OCI-LY7 (cell line): ENCODE data around the gene SLC1A7. TPM values are rescaled to one million over a fixed set of nuclear protein-coding genes. Genes with fewer than 3 reads are reported as not detected.

ENCODE experiments used
- BruUV-seq: library from RNA; stranded (reverse); fragments of 400-500 nt; replicated peaks from 2 replicates; lab custom pipeline; 2021; lab: Mats Ljungman, UMichigan
- CTCF ChIA-PET: fragments of 300-600 bp; sonication (Branson Sonifier 250); formaldehyde crosslinking; loops from one replicate; lab custom pipeline; 2022; ENCODE audit warnings: antibody characterized with exemption; ENCODE audit not compliant: unreplicated experiment; lab: Charles Lee
- POLR2A ChIA-PET: fragments of 300-600 bp; sonication (Branson Sonifier 250); formaldehyde crosslinking; loops from one replicate; lab custom pipeline; 2022; ENCODE audit warnings: antibody characterized with exemption; lab: Charles Lee
- DNase-seq: peaks from one replicate; pipeline ENCODE4 v3.0.0-alpha.2; 2015; ENCODE audit warnings: low spot score
- H2AFZ ChIP-seq: fragments of 200-600 bp; sonication (generic), shearing (Covaris generic); 2 replicates; pipeline ENCODE4 v1.6.1; 2014; ENCODE audit warnings: mild to moderate bottlenecking, antibody characterized with exemption, low read length, moderate library complexity
- H3K27ac ChIP-seq: fragments of 200-600 bp; sonication (generic); 2 replicates; pipeline ENCODE4 v1.5.1; 2014; ENCODE audit warnings: mixed run types, low read depth, mild to moderate bottlenecking, moderate library complexity, low read length, inconsistent platforms; ENCODE audit not compliant: poor library complexity, severe bottlenecking
- H3K36me3 ChIP-seq: fragments of 200-600 bp; sonication (generic); 2 replicates; pipeline ENCODE4 v1.6.1; 2014; ENCODE audit warnings: mild to moderate bottlenecking, antibody characterized with exemption, low read length, moderate library complexity, mixed read lengths; ENCODE audit not compliant: insufficient read depth
- H3K4me1 ChIP-seq: fragments of 200-600 bp; sonication (generic); 2 replicates; pipeline ENCODE4 v1.5.1; 2014; ENCODE audit warnings: mild to moderate bottlenecking, low read length; ENCODE audit not compliant: insufficient read depth, poor library complexity, severe bottlenecking
- H3K4me2 ChIP-seq: fragments of 200-600 bp; sonication (generic); 2 replicates; pipeline ENCODE4 v1.6.1; 2014; ENCODE audit warnings: mild to moderate bottlenecking, low read length
- H3K4me3 ChIP-seq: fragments of 200-600 bp; sonication (generic); 2 replicates; pipeline ENCODE4 v1.5.1; 2014; ENCODE audit warnings: mild to moderate bottlenecking, low read depth, low read length; ENCODE audit not compliant: poor library complexity, severe bottlenecking
- H3K79me2 ChIP-seq: fragments of 200-600 bp; sonication (generic); 2 replicates; pipeline ENCODE4 v1.6.1; 2016; ENCODE audit warnings: low read depth, mild to moderate bottlenecking, low read length, moderate library complexity, mixed read lengths; ENCODE audit not compliant: insufficient read depth
- H3K9me2 ChIP-seq: fragments of 200-600 bp; sonication (generic); 2 replicates; pipeline ENCODE4 v1.6.1; 2016; ENCODE audit warnings: mild to moderate bottlenecking, low read length, mixed read lengths; ENCODE audit not compliant: insufficient read depth
- H3K9me3 ChIP-seq: fragments of 200-600 bp; sonication (generic); 2 replicates; pipeline ENCODE4 v1.6.1; 2014; ENCODE audit warnings: mild to moderate bottlenecking, mixed run types, low read length, mixed read lengths
- H4K20me1 ChIP-seq: fragments of 200-600 bp; sonication (generic); 2 replicates; pipeline ENCODE4 v1.6.1; 2014; ENCODE audit warnings: mild to moderate bottlenecking, antibody characterized with exemption, low read length, moderate library complexity, mixed read lengths; ENCODE audit not compliant: insufficient read depth
- EZH2phosphoT487 ChIP-seq: fragments of 200-600 bp; sonication (generic); IDR thresholded peaks from 2 replicates; pipeline ENCODE4 v1.6.1; 2018; ENCODE audit warnings: low read depth, borderline replicate concordance, mild to moderate bottlenecking, mixed run types, antibody characterized with exemption, low read length, moderate library complexity, mixed read lengths
- intact Hi-C: fragments of 100-400 bp; cut with micrococcal nuclease; formaldehyde crosslinking; loops from one replicate; pipeline ENCODE4 v1.10.0; 2022; ENCODE audit not compliant: unreplicated experiment
- total RNA-seq, 2 experiments: library from RNA; depleted of rRNA in 1 of 2; stranded (reverse); fragments of >200 nt in 1 of 2; shearing (Covaris generic) in 1 of 2; gene quantifications; 2 replicates each; pipeline ENCODE4 v1.2.3, GENCODE V29; 2014 to 2022
- TF ChIP-seq, protein P1 (sequence below): fragments of 200-600 bp; sonication (generic); conservative IDR thresholded peaks from 2 replicates; pipeline ENCODE4 v1.5.1; 2014; ENCODE audit warnings: mild to moderate bottlenecking, antibody characterized with exemption, low read length, moderate library complexity, mixed read lengths

SLC1A7 gene
- total RNA-seq, 2 experiments from 2014 or later, result not detected

DNA sequence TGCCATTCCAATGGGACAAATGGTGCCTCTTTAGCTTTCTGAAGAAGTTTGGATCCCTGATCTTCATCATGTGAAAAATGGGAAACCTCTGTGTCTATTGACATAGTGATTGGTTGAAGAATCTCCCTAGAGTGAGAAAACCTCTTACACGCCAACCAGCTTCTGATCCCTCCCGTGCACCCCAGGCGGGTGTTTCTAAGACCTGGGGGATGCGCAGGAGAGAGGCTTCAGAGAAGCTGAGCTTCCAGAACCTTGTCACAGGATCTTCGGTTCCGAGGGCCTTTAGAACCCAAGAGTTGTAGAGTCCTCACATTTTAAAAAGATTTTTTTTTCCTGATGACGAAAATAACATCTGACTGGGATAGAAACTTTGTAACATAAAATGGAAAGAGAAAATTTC, 69.2 kb downstream of the SLC1A7 start:
- BruUV-seq, result no TSS peak
- no peak overlapping the region for H3K4me3 ChIP-seq
- H3K27ac ChIP-seq, result no peak overlapping the region
- POLR2A ChIA-PET, result no interaction called here
- H3K4me2 ChIP-seq, result no peak overlapping the region
- TF ChIP-seq EZH2phosphoT487, result no peak
- TF ChIP-seq, protein P1, sequence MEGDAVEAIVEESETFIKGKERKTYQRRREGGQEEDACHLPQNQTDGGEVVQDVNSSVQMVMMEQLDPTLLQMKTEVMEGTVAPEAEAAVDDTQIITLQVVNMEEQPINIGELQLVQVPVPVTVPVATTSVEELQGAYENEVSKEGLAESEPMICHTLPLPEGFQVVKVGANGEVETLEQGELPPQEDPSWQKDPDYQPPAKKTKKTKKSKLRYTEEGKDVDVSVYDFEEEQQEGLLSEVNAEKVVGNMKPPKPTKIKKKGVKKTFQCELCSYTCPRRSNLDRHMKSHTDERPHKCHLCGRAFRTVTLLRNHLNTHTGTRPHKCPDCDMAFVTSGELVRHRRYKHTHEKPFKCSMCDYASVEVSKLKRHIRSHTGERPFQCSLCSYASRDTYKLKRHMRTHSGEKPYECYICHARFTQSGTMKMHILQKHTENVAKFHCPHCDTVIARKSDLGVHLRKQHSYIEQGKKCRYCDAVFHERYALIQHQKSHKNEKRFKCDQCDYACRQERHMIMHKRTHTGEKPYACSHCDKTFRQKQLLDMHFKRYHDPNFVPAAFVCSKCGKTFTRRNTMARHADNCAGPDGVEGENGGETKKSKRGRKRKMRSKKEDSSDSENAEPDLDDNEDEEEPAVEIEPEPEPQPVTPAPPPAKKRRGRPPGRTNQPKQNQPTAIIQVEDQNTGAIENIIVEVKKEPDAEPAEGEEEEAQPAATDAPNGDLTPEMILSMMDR, result no peak
- no peak for DNase-seq
- H3K9me2 ChIP-seq, result no peaks in the 10 kb centered on the region
- intact Hi-C loops, result no loop called here
- no peaks in the 10 kb centered on the region for H4K20me1 ChIP-seq
- no peaks in the 10 kb centered on the region for H3K4me1 ChIP-seq
- no peaks in the 10 kb centered on the region for H3K9me3 ChIP-seq
- CTCF ChIA-PET, result no interaction called here
- no peaks in the 10 kb centered on the region for H3K79me2 ChIP-seq
- H2AFZ ChIP-seq, result no peak overlapping the region
- no peaks in the 10 kb centered on the region for H3K36me3 ChIP-seq

DNA sequence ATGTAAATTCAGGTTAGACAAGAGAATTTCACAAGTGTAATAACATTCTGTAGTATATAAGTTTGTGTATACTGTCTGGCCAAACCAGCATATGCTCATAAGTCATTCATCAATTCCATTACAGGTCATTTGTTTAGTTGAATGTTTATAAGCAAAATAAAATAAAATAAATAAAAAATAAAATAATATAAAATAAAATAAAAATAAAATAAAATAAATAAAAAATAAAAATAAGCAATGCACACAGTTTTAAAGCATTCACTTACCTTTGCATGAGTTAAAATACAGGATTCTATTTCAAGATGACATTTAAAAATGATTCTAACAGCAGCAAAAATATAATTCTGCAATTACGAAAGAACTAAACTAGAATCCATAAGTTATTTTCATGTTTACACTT, 70.5 kb downstream of the SLC1A7 start:
- TF ChIP-seq EZH2phosphoT487, result no peak
- TF ChIP-seq, protein P1, result no peak
- Histone ChIP-seq H3K36me3 (no peaks in the 10 kb centered on the region), H4K20me1 (no peaks in the 10 kb centered on the region), H3K27ac (no peak overlapping the region), H3K9me3 (no peaks in the 10 kb centered on the region), H3K4me3 (no peak overlapping the region), H3K79me2 (no peaks in the 10 kb centered on the region), H3K4me2 (no peak overlapping the region), H2AFZ (no peak overlapping the region), H3K9me2 (no peaks in the 10 kb centered on the region), H3K4me1 (no peaks in the 10 kb centered on the region)
- intact Hi-C loops, result no loop called here
- ChIA-PET CTCF (no interaction called here), POLR2A (no interaction called here)
- BruUV-seq, result no TSS peak
- no peak for DNase-seq

DNA sequence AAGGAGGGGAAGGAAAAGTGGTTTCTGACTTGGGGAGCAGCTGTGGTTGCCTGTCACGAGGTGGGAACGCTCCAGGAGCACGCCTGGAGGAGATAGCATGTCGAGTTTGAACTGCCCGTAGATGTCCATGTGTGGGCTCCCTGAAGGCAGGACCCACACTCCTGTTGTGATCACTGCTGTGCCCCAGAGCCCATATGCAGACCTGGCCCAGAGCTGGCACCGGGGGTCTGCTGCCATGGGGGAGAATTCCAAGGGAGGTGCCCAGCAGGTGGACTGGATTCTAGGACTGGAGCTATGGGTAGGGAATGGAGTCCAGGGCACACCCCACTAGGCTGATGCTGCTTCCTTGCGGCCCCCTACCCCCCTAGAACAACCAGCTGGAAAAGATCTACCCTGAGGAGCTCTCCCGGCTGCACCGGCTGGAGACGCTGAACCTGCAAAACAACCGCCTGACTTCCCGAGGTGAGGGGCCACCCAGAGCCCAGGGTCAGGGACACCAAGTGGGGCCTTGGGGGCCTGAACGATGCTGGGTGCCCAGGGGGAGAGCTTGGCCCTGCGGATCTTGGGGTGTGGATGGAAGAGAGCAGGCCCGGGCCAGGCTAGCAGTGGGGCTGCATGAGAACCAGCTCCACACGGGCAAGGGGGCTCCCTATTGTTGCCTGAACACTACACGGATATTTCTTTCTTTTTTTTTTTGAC, 71.1 kb downstream of the SLC1A7 start:
- no peak for TF ChIP-seq EZH2phosphoT487
- TF ChIP-seq, protein P1, result no peak
- no peaks in the 10 kb centered on the region for H3K36me3 ChIP-seq
- H3K9me3 ChIP-seq, result no peaks in the 10 kb centered on the region
- no peak overlapping the region for H2AFZ ChIP-seq
- ChIA-PET POLR2A (no interaction called here), CTCF (no interaction called here)
- no peaks in the 10 kb centered on the region for H3K9me2 ChIP-seq
- no peak for DNase-seq
- H3K4me3 ChIP-seq, result no peak overlapping the region
- intact Hi-C loops, result no loop called here
- H3K4me2 ChIP-seq, result no peak overlapping the region
- no peaks in the 10 kb centered on the region for H4K20me1 ChIP-seq
- no peak overlapping the region for H3K27ac ChIP-seq
- BruUV-seq, result no TSS peak
- no peaks in the 10 kb centered on the region for H3K79me2 ChIP-seq
- H3K4me1 ChIP-seq, result no peaks in the 10 kb centered on the region
